Natural killer cell (primary cell): ENCODE results near the gene HTR3B. TPM values are rescaled to one million over a fixed set of nuclear protein-coding genes. Genes with fewer than 3 reads are reported as not detected.

ENCODE experiments used
- ATAC-seq, 3 donors: fragments of 150-1000 bp in 2 of 3; fragments of 200-7000 bp in 1 of 3; cut with Tn5 transposase; 1 replicate in 1 of 3; 2 replicates in 2 of 3; pipeline ENCODE4 v1.10.0; 2021; ENCODE audit warnings: mild to moderate bottlenecking in 2 of 3, moderate library complexity in 2 of 3
- DNase-seq, 2 donors: peaks; one replicate each; pipeline versions ENCODE4 v3.0.0 to v3.0.0-alpha.2; 2013 to 2021; ENCODE audit warnings: mixed read lengths in 1 of 2
- H3K27ac ChIP-seq: one replicate; pipeline ENCODE4 v1.5.1; 2013; ENCODE audit warnings: mild to moderate bottlenecking, low read length
- H3K27me3 ChIP-seq: one replicate; pipeline ENCODE4 v1.6.1; 2013; ENCODE audit warnings: low read length; ENCODE audit not compliant: control insufficient read depth, insufficient read depth
- H3K36me3 ChIP-seq: one replicate; pipeline ENCODE4 v1.6.1; 2013; ENCODE audit warnings: low read length; ENCODE audit not compliant: control insufficient read depth, insufficient read depth
- H3K4me1 ChIP-seq: one replicate; pipeline ENCODE4 v1.6.1; 2013; ENCODE audit warnings: low read length; ENCODE audit not compliant: control insufficient read depth, insufficient read depth
- H3K4me3 ChIP-seq: one replicate; pipeline ENCODE4 v1.5.1; 2013; ENCODE audit warnings: low read length
- H3K9me3 ChIP-seq: one replicate; pipeline ENCODE4 v1.6.1; 2013; ENCODE audit warnings: low read length; ENCODE audit not compliant: control insufficient read depth, insufficient read depth
- H3K27ac Mint-ChIP-seq, 2 donors: one replicate each; pipeline ENCODE4 v1.8.0; 2022; ENCODE audit warnings: mild to moderate bottlenecking in 2 of 2, mixed read lengths in 2 of 2, moderate library complexity in 1 of 2
- H3K27me3 Mint-ChIP-seq, 2 donors: one replicate each; pipeline ENCODE4 v1.8.0; 2022; ENCODE audit warnings: low read depth in 2 of 2, mixed read lengths in 2 of 2
- H3K36me3 Mint-ChIP-seq: one replicate; pipeline ENCODE4 v1.8.0; 2022; ENCODE audit warnings: mixed read lengths
- H3K4me1 Mint-ChIP-seq, 2 donors: one replicate each; pipeline ENCODE4 v1.8.0; 2022; ENCODE audit warnings: mixed read lengths in 2 of 2
- H3K4me3 Mint-ChIP-seq: one replicate; pipeline ENCODE4 v1.8.0; 2022; ENCODE audit warnings: mild to moderate bottlenecking, moderate library complexity, mixed read lengths
- H3K9me3 Mint-ChIP-seq, 2 donors: one replicate each; pipeline ENCODE4 v1.8.0; 2022; ENCODE audit warnings: mixed read lengths in 2 of 2
- CTCF ChIP-seq: fragments of 200-600 bp; IDR thresholded peaks from one replicate; pipeline ENCODE4 v1.8.0; 2022; ENCODE audit warnings: antibody characterized with exemption
- WGBS: methylation state at CpG from one replicate; pipeline ENCODE4 v1.1.7; 2013; ENCODE audit warnings: missing lambda C conversion rate; ENCODE audit not compliant: insufficient coverage; 5-methylcytosine and 5-hydroxymethylcytosine counted together
- intact Hi-C: fragments of 100-400 bp; cut with micrococcal nuclease; formaldehyde crosslinking; loops from one replicate; pipeline ENCODE4 v1.14.2; 2022
- total RNA-seq, 4 donors: library from RNA; stranded (reverse); fragments of 120-200 nt in 1 of 4; gene quantifications; one replicate each; pipeline versions ENCODE4 v1.2.3 to v1.2.4, GENCODE V29; 2013 to 2022

The HTR3B gene
- total RNA-seq, 3 donors from 2014 or later (not counting 1 experiment from before 2014, with no cell fraction given), result not detected

- H3K4me3 Mint-ChIP-seq, result no peak overlapping the region
- intact Hi-C loops, result no loop called here
- H3K36me3 Mint-ChIP-seq, result no peaks in the 10 kb centered on the region
- DNase-seq, result no peak
- ATAC-seq, result no peak
- no peaks in the 10 kb centered on the region for H3K27me3 ChIP-seq
- no peak for TF ChIP-seq CTCF
- H3K4me3 ChIP-seq, result no peak overlapping the region
- peaks cover 7 to 27% of the 10 kb centered on the region in 2 donors for H3K27me3 Mint-ChIP-seq
- H3K27ac ChIP-seq, result no peak overlapping the region
- H3K36me3 ChIP-seq, result no peaks in the 10 kb centered on the region
- H3K27ac Mint-ChIP-seq, result no peak overlapping the region
- WGBS, result 68% methylated on average over 6 of the region's 6 CpGs
- no peaks in the 10 kb centered on the region for H3K9me3 ChIP-seq
- no peaks in the 10 kb centered on the region for H3K4me1 Mint-ChIP-seq
- no peaks in the 10 kb centered on the region for H3K4me1 ChIP-seq
- no peaks in the 10 kb centered on the region for H3K9me3 Mint-ChIP-seq
Observed at GRCh38 chr11:113984781-113985180, 80.2 kb downstream of the HTR3B start.

GRCh38 chr11:113985906-113986305, 81.3 kb downstream of the HTR3B start:
- H3K27me3 Mint-ChIP-seq, result peaks cover 3 to 15% of the 10 kb centered on the region in 2 donors
- Histone ChIP-seq H3K36me3 (no peaks in the 10 kb centered on the region), H3K4me1 (no peaks in the 10 kb centered on the region), H3K27ac (no peak overlapping the region), H3K9me3 (no peaks in the 10 kb centered on the region), H3K4me3 (no peak overlapping the region), H3K27me3 (no peaks in the 10 kb centered on the region)
- DNase-seq (no peak), ATAC-seq (no peak)
- H3K9me3 Mint-ChIP-seq, result no peaks in the 10 kb centered on the region
- no peaks in the 10 kb centered on the region for H3K4me1 Mint-ChIP-seq
- H3K27ac Mint-ChIP-seq, result no peak overlapping the region
- no peak for TF ChIP-seq CTCF
- no peak overlapping the region for H3K4me3 Mint-ChIP-seq
- no peaks in the 10 kb centered on the region for H3K36me3 Mint-ChIP-seq
- intact Hi-C loops, result no loop called here
- WGBS, result 83% methylated on average over 4 of the region's 4 CpGs

GRCh38 chr11:113986351-113987140, 82.0 kb downstream of the HTR3B start:
- Histone ChIP-seq H3K36me3 (no peaks in the 10 kb centered on the region), H3K27ac (no peak overlapping the region), H3K4me3 (no peak overlapping the region), H3K9me3 (no peaks in the 10 kb centered on the region), H3K27me3 (no peaks in the 10 kb centered on the region), H3K4me1 (no peaks in the 10 kb centered on the region)
- no peak overlapping the region for H3K27ac Mint-ChIP-seq
- DNase-seq (no peak), ATAC-seq (no peak)
- no peaks in the 10 kb centered on the region for H3K4me1 Mint-ChIP-seq
- no peaks in the 10 kb centered on the region for H3K36me3 Mint-ChIP-seq
- no peak for TF ChIP-seq CTCF
- peaks cover 3 to 13% of the 10 kb centered on the region in 2 donors for H3K27me3 Mint-ChIP-seq
- H3K9me3 Mint-ChIP-seq, result no peaks in the 10 kb centered on the region
- no peak overlapping the region for H3K4me3 Mint-ChIP-seq
- intact Hi-C loops, result no loop called here
- WGBS, result 84% methylated on average over 18 of the region's 18 CpGs

GRCh38 chr11:113989381-113989780, 84.8 kb downstream of the HTR3B start:
- H3K9me3 ChIP-seq, result no peaks in the 10 kb centered on the region
- DNase-seq, result no peak
- no peaks in the 10 kb centered on the region for H3K9me3 Mint-ChIP-seq
- no peak overlapping the region for H3K4me3 ChIP-seq
- intact Hi-C loops, result no loop called here
- no peaks in the 10 kb centered on the region for H3K36me3 Mint-ChIP-seq
- WGBS, result 79% methylated on average over 15 of the region's 15 CpGs
- H3K27ac ChIP-seq, result no peak overlapping the region
- TF ChIP-seq CTCF, result no peak
- H3K27me3 Mint-ChIP-seq, result peaks cover 16 to 21% of the 10 kb centered on the region in 2 donors
- no peaks in the 10 kb centered on the region for H3K4me1 Mint-ChIP-seq
- ATAC-seq, result no peak
- no peaks in the 10 kb centered on the region for H3K36me3 ChIP-seq
- no peaks in the 10 kb centered on the region for H3K27me3 ChIP-seq
- H3K4me1 ChIP-seq, result no peaks in the 10 kb centered on the region
- no peak overlapping the region for H3K27ac Mint-ChIP-seq
- H3K4me3 Mint-ChIP-seq, result no peak overlapping the region
